HG03439 (cell line): ENCODE results near the gene TOP3B.

Source experiments
- ATAC-seq: cut with Tn5 transposase; IDR thresholded peaks from one replicate; pipeline ENCODE4 v1.9.1; 2021; ENCODE audit warnings: mild to moderate bottlenecking, moderate library complexity; ENCODE audit not compliant: unreplicated experiment

Gene TOP3B

DNA sequence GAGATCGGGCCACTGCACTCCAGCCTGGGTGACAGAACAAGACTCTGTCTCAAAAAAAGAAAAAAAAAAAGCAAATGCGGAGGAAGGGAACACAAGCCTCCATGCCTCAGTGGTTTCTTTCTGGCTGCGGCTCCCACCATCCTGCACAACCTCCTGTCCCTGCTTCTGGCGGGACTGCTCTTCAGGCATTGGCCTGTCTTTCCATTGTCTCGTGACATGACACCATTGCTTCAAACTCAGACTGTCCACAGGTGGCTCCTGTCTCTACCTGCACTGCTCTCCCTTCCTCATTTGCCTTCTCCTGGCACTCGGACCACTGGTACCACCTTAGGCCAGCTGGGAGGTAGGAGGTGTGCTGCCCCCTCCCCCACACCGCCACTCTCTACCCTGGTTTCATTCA lies 19.3 kb downstream of the TOP3B start:
- ATAC-seq = no peak

GRCh38 chr22:21962655-21962949 lies 20.0 kb downstream of the TOP3B start:
- ATAC-seq = no peak

DNA sequence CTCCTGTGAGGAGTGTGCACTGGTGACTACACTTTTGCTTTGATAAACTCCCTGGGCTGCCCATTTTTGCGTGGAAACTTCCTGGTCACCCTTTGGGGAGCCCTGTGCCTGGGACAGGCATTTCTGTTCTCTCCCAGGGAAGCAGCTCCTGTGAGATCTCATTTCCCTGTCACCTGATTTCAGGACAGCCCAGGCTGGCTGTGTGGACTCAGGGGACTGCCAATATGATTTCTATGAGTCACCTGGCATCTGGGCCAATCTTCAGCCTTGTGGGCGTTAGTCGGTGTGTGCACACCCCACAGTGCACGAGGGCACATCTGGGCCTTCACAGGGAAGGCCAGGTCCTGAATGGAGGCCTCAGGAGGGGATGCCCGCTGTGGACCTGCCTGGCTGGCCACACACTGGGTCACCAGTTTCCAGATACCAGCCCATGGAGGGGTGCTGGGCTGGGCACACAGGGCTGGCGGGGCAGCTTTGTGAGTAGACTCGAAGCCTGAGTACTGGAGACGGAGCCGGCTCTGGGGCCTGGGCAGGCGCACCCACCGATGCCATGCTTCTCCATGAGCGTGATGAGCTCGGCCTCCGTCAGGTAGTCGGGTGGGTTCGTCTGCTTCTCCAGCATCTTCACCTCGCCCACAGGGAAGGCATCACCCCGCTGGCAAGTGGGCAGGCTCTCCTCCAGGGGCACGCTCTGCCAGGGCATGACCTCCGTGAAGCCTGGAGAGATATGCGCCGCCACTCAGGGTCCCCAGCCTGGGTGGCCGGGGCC lies 20.5 kb downstream of the TOP3B start:
- no peak for ATAC-seq

- ATAC-seq = no peak
Measured at GRCh38 chr22:21961127-21961867, 21.3 kb downstream of the TOP3B start.

GRCh38 chr22:21960200-21961126 lies 22.1 kb downstream of the TOP3B start:
- no peak for ATAC-seq

DNA sequence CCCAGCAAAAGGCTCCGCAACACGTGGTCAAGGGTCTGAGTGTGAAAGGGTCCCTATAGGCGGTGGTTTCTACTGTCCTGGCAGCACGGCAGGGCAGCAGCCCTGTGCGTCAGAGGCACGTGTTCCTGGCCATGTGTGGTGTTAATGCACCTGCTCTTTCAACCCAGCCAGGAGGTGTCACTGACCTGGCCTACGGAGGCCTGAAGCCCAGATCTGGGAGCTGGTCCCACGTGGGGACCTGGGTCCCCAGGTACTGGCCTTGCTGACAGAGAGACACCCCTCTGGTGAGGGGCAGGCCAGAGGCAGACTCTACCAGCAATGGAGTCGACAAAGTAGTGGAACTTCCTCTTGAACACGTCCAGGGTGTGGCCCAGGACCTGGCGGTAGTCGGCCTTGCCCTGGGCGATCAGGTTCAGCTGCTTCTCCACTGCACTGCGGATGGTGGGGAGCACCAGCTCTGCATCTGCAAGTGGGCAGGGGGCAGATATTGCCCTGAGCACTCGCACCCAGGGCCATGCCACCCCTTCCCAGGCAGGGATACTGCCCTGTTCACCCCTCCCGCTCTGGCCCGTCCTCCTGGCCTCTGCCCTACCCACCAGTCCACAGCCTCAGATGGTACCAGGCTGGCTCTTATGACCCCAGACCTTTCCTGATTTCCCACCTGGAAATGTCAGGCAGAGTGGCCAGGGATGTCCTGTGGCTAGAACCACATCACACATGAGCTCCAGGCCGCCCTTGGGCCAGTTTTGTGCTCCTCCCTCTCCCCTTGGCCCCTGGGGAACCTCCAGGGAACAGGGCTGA lies 23.1 kb downstream of the TOP3B start:
- ATAC-seq = no peak

- ATAC-seq = no peak
Measured at GRCh38 chr22:21958360-21959273, 24.0 kb downstream of the TOP3B start.

GRCh38 chr22:21952586-21953571 lies 29.7 kb downstream of the TOP3B start, which contains the start of gene PPM1F:
Gene PPM1F, minus strand, starts transcription at chr22:21952848. Its CDS starts 6,800 bp downstream, at chr22:21946048.
- peak; percentile 69 for ATAC-seq

GRCh38 chr22:21951931-21952465 lies 30.6 kb downstream of the TOP3B start:
- ATAC-seq = no peak

DNA sequence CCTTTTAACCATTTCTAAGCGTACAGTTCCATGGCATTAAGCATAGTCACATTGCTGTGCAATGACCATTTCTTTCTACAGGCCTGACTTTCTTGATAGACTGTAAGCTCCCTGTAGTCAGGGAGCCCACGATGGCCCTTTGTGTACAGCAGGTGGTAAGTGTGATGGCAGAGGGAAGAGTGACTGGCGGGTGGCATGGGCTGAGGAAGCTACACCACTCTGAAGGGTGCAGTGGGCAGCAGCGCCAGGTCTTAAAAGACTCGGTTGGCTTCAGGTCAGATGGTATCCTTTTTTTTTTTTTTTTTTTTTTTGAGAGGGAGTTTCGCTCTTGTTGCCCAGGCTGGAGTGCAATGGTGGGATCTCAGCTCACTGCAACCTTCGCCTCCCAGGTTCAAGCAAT lies 31.5 kb downstream of the TOP3B start:
- no peak for ATAC-seq

- no peak for ATAC-seq
Measured at GRCh38 chr22:21949948-21950347, 32.6 kb downstream of the TOP3B start.

DNA sequence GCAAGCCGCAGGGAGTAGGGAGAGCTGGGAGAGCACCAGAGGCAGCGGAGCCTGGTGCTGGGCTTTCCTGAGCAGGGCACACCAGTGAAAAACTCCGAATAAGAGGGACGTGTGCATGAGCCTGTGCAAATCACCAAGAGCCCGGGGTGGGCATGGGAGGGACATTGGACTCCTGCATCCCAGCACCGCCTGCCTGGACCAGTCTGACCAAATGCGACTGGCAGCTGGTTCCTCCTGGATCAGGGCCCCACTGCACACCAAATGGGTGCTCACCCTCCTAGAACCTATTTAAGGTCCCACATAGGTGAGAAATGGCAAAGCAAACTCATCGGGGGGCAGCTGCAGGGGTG lies 33.0 kb downstream of the TOP3B start:
- ATAC-seq = no peak

- ATAC-seq = no peak
Measured at GRCh38 chr22:21948824-21949568, 33.6 kb downstream of the TOP3B start.

DNA sequence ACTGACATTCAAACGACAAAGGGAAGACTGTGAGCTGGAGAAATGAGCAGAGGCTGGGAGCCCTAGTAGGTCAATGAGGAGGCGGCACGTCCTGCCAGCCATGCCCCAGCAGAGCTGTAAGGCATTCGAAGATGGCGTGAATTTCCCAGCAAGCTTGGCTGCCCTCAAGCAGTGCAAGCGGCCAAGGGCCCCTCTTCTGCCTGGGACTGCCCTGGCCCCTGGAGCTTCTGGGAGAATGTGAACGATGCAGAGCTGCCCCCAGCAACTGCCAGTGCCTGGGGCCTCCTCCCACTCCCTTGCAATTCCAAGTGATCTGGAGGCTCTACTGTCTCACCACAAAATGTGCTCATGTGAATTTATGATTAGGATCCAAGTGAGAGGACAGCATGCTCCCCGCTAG lies 34.2 kb downstream of the TOP3B start:
- ATAC-seq = no peak

GRCh38 chr22:21947040-21948014 lies 35.3 kb downstream of the TOP3B start:
- no peak for ATAC-seq

- ATAC-seq = no peak
Measured at GRCh38 chr22:21946262-21946925, 36.2 kb downstream of the TOP3B start.
